ENCODE data around the gene TTC19.
"Not testable (repeated sequence)": the region's sequence is repeated elsewhere in the genome, so short reads cannot be mapped to it uniquely, and the experiment has no call there.

TTC19 gene

DNA sequence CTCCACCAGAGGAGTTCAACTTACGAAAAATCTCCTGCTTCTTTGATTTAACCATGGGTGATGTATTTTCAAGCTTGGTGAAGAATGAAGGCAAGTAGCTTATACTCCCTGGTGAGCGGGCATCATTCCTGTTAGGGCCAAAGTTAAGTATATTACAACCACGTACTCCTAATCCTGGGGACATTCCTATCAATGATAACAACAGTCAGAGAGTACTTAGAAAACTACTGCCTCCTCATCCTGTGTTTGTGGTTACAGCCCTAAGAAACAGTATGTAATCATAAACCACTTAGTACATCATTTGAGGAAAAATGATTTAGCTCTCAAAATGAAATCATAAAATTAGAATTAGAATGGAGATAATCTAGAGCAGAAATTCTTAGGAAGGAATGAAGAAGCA is 47.3 kb downstream of the TTC19 start:
- Histone ChIP-seq H3K27ac (no peak overlapping the region), H3K4me3 (no peak overlapping the region)
- DNase-seq (ENCODE audit: low spot score), result no peak
- TF ChIP-seq, protein P1, sequence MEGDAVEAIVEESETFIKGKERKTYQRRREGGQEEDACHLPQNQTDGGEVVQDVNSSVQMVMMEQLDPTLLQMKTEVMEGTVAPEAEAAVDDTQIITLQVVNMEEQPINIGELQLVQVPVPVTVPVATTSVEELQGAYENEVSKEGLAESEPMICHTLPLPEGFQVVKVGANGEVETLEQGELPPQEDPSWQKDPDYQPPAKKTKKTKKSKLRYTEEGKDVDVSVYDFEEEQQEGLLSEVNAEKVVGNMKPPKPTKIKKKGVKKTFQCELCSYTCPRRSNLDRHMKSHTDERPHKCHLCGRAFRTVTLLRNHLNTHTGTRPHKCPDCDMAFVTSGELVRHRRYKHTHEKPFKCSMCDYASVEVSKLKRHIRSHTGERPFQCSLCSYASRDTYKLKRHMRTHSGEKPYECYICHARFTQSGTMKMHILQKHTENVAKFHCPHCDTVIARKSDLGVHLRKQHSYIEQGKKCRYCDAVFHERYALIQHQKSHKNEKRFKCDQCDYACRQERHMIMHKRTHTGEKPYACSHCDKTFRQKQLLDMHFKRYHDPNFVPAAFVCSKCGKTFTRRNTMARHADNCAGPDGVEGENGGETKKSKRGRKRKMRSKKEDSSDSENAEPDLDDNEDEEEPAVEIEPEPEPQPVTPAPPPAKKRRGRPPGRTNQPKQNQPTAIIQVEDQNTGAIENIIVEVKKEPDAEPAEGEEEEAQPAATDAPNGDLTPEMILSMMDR (IDR thresholded peaks at IDR 0.05), result no peak

DNA sequence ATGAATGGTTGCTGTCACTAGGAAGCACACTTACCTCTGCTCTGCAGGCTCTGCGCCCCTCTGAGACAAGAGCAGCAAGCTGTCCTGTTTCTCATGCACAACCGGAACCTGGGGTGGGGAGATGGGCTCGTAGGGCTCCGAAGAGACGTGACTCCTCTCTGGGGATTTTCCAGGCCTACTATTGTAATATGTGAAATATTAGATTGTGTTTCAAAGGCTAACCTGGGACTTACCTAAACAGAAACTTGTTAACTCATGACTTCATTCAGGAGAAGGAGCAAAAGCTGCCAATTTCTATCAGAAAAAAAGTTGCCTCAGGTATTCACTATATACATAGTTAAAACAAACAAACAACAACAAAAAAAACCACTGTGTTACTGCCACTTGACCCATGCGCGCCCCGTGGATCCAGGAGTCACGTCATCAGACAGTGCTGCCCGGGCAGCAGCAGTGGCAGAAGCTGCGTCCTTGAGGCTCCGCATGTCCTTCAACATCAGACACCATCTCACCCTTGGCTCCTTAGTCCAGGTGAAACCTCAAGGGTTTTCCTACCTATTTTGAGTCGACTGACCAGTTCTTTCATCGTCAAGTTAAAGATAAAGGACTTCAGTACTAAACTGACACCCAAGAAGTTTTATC is 49.3 kb downstream of the TTC19 start:
- TF ChIP-seq, protein P1 (IDR thresholded peaks at IDR 0.05), result no peak
- no peak overlapping the region for H3K27ac ChIP-seq
- no peak for DNase-seq (ENCODE audit: low spot score)
- H3K4me3 ChIP-seq, result no peak overlapping the region

DNA sequence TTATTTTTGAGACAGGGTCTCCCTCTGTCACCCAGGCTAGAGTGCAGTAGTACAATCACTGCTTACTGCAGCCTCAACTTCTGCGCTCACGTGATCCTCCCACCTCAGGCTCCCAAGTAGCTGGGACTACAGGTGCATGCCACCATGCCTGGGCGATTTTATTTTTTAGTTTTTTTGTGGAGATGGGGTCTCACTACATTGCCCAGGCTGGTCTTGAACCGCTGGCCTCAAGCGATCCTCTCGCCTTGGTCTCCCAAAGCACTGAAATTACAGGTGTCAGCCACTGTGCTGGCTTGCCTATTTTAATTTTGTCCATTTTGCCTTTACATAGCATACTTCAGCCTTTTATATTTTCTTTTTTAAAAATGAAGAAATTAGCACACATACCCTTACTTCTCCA is 51.2 kb downstream of the TTC19 start:
- H3K27ac ChIP-seq, result no peak overlapping the region
- DNase-seq (ENCODE audit: low spot score), result no peak
- TF ChIP-seq, protein P1 (IDR thresholded peaks at IDR 0.05), result no peak
- H3K4me3 ChIP-seq, result no peak overlapping the region

DNA sequence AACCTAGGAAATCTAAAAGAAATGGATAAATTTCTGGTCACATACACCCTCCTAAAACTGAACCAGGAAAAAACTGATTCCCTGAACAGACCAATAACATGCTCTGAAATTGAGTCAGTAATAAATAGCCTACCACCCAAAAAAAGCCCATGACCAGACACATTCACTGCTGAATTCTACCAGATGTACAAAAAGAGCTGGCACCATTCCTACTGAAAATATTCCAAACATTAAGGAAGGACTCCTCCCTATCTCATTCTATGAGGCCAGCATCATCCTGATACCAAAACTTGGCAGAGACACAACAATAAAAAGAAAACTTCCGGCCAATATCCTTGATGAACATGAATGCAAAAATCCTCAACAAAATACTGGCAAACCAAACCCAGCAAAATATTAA is 52.9 kb downstream of the TTC19 start:
- Histone ChIP-seq H3K27ac (no peak overlapping the region), H3K4me3 (no peak overlapping the region)
- TF ChIP-seq, protein P1 (IDR thresholded peaks at IDR 0.05), result no peak
- DNase-seq (ENCODE audit: low spot score), result no peak

DNA sequence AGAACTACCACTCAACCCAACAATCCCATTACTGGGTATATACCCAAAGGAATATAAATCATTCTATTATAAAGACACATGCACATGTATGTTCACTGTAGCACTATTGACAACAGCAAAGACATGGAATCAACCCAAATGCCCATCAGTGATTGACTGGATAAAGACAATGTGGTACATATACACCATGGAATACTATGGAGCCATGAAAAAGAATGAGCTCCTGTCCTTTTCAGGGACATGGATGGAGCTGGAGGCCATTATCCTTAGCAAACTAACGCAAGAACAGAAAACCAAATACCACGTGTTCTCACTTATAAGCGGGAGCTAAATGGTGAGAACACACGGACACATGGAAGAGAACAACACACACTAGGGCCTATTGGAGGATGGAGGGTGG is 55.5 kb downstream of the TTC19 start:
- H3K4me3 ChIP-seq; H3K27ac ChIP-seq; DNase-seq (ENCODE audit: low spot score): not testable (repeated sequence)

DNA sequence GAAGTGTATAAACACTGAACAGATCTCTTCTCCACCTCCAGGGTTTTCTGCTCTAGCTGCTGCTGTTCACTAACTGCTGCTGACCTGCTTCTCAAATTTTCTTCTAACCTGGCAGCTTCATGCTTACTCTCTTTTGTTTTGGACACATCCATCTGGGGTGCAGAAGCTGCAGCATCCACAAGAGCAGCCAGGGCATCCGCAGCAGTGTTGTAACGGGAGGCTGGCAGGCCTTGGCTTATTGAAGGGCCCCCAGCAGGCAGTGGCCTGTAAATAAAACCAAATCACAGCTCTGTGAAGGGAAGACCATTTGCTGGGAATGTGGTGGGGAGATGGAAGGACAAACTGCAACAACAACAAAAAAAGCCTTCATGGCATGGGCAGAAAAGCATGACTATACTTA is 62.0 kb downstream of the TTC19 start:
- Histone ChIP-seq H3K4me3 (no peak overlapping the region), H3K27ac (no peak overlapping the region)
- TF ChIP-seq, protein P1 (IDR thresholded peaks at IDR 0.05), result no peak
- DNase-seq (ENCODE audit: low spot score), result no peak

DNA sequence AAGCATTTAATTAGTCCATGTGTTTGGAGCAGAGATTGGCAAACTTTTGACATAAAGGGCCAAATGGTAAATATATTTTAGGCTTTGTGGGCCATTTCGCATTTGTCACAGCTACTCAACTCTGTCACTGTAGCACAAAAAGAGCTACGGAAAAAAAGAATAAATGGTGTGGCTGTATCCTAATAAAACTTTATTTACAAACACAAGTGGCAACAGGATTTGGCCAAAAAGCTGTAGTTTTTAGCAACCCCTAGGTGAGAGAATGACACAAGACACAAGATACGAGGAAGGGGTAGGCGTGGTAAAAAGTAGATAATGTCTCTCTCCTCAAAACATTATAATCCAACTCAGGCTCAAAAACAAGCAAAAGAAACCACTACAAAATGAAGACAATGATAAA is 66.5 kb downstream of the TTC19 start:
- H3K4me3 ChIP-seq, result no peak overlapping the region
- DNase-seq (ENCODE audit: low spot score), result no peak
- H3K27ac ChIP-seq, result no peak overlapping the region
- TF ChIP-seq, protein P1 (IDR thresholded peaks at IDR 0.05), result no peak
